Spleen (tissue), 7 donors: Measurements from ENCODE around the gene GPER1.

ENCODE experiments used
- CTCF ChIP-seq, 11 experiments: fragments of 200-600 bp in 7 of 11; fragments of 450-650 bp in 4 of 11; sonication (generic) in 4 of 11; IDR thresholded peaks in 8 of 11; conservative IDR thresholded peaks in 3 of 11; 1 replicate in 7 of 11; 2 replicates in 4 of 11; pipeline versions ENCODE4 v1.4.0 to v1.8.0; 2016 to 2021; ENCODE audit warnings: antibody characterized with exemption in 11 of 11, inconsistent platforms in 4 of 11, mild to moderate bottlenecking in 1 of 11
- POLR2A ChIP-seq, 3 donors: fragments of 450-650 bp; IDR thresholded peaks; one replicate each; pipeline ENCODE4 v1.5.1; 2017; ENCODE audit warnings: antibody characterized with exemption in 3 of 3, mild to moderate bottlenecking in 1 of 3
- POLR2AphosphoS5 ChIP-seq, 3 donors: sonication (generic); formaldehyde crosslinking; IDR thresholded peaks; one replicate each; pipeline ENCODE4 v1.5.1; 2017; ENCODE audit warnings: antibody characterized with exemption in 3 of 3
- donor health status: DM: no; HTN: no; CAD: no; lungs with moderate emphysema.
- donor health status: DM: no; HTN: no; CAD: no.
- donor health status: DM: no; HTN: no; CAD: no.

DNA sequence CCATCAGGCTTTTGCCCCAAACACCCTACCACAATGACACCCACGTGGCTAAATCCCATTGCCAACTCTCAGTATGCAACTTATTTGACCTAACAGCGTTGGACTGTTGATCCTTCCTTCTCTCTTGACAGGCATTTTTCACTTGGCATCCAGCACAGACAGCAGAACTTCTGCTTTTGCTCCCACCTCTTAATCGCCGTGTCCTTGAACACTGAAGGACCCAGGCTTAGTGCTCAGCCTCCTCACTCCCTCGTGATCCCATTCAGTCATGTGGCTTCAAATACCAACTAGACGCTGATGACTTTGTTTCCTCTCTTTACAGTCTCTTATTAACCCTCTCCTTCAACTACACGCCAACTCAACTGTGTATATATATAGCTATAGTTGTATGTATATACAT lies 47.0 kb downstream of the GPER1 start:
- TF ChIP-seq CTCF (IDR thresholded peaks at IDR 0.05 in 8 of 11, conservative IDR thresholded peaks at IDR 0.05 in 3 of 11) (no peak), POLR2A (IDR thresholded peaks at IDR 0.05) (no peak), POLR2AphosphoS5 (IDR thresholded peaks at IDR 0.05) (no peak)
